Neutrophil (primary cell): ENCODE results near the gene TMEM181.

Source experiments
- H3K27ac ChIP-seq: fragments of 200-600 bp; sonication (generic); 2 replicates; pipeline ENCODE4 v1.5.1; 2016; ENCODE audit warnings: mild to moderate bottlenecking, moderate library complexity
- H3K27me3 ChIP-seq: fragments of 200-600 bp; sonication (generic); 2 replicates; pipeline ENCODE4 v1.6.0; 2016; ENCODE audit warnings: mild to moderate bottlenecking
- H3K36me3 ChIP-seq: fragments of 200-600 bp; sonication (generic); 2 replicates; pipeline ENCODE4 v1.5.1; 2017
- H3K4me1 ChIP-seq, 2 experiments: fragments of 200-600 bp in 1 of 2; sonication (generic) in 1 of 2; 1 replicate in 1 of 2; 2 replicates in 1 of 2; pipeline versions ENCODE4 v1.5.1 to v1.6.1; 2013 to 2016; ENCODE audit warnings: low read depth in 1 of 2, low read length in 1 of 2, mild to moderate bottlenecking in 1 of 2, moderate library complexity in 1 of 2; ENCODE audit not compliant: control insufficient read depth in 1 of 2, insufficient read depth in 1 of 2
- H3K4me3 ChIP-seq, 2 experiments: fragments of 200-600 bp in 1 of 2; sonication (generic) in 1 of 2; 1 replicate in 1 of 2; 2 replicates in 1 of 2; pipeline ENCODE4 v1.5.1; 2013 to 2016; ENCODE audit warnings: low read depth in 1 of 2, low read length in 1 of 2, mild to moderate bottlenecking in 1 of 2, moderate library complexity in 1 of 2
- H3K9me3 ChIP-seq: fragments of 200-600 bp; sonication (generic); 2 replicates; pipeline ENCODE4 v1.5.1; 2016
- CTCF ChIP-seq: fragments of 200-600 bp; sonication (generic); IDR thresholded peaks from 2 replicates; pipeline ENCODE4 v1.5.1; 2016; ENCODE audit warnings: antibody characterized with exemption

Gene TMEM181

GRCh38 chr6:158662954-158663624 is 103.2 kb downstream of the TMEM181 start:
- peak overlapping the region; percentile 73 for H3K27ac ChIP-seq
- no peaks in the 10 kb centered on the region for H3K27me3 ChIP-seq
- peak overlapping the region; percentile 28 to 43 for H3K4me3 ChIP-seq
- no peak for TF ChIP-seq CTCF
- H3K36me3 ChIP-seq, result peaks cover 33% of the 10 kb centered on the region
- H3K9me3 ChIP-seq, result no peaks in the 10 kb centered on the region
- peaks cover 86 to 88% of the 10 kb centered on the region in 2 experiments for H3K4me1 ChIP-seq

- H3K4me3 ChIP-seq, result peak overlapping the region; percentile 28 to 43
- H3K36me3 ChIP-seq, result peaks cover 33% of the 10 kb centered on the region
- no peaks in the 10 kb centered on the region for H3K9me3 ChIP-seq
- peaks cover 89 to 94% of the 10 kb centered on the region in 2 experiments for H3K4me1 ChIP-seq
- peak overlapping the region; percentile 73 for H3K27ac ChIP-seq
- no peaks in the 10 kb centered on the region for H3K27me3 ChIP-seq
- TF ChIP-seq CTCF, result no peak
Measured at GRCh38 chr6:158663625-158664165, 103.8 kb downstream of the TMEM181 start.

GRCh38 chr6:158665332-158665731 is 105.4 kb downstream of the TMEM181 start:
- peaks cover 92 to 100% of the 10 kb centered on the region in 2 experiments for H3K4me1 ChIP-seq

GRCh38 chr6:158666628-158667359 is 106.9 kb downstream of the TMEM181 start:
- peak; percentile 44 for TF ChIP-seq CTCF
- peaks cover 34% of the 10 kb centered on the region for H3K36me3 ChIP-seq
- no peaks in the 10 kb centered on the region for H3K9me3 ChIP-seq
- peaks cover 77 to 87% of the 10 kb centered on the region in 2 experiments for H3K4me1 ChIP-seq
- H3K4me3 ChIP-seq, result peak overlapping the region; percentile 22 to 35
- peak overlapping the region; percentile 97 for H3K27ac ChIP-seq
- H3K27me3 ChIP-seq, result no peaks in the 10 kb centered on the region

More at GRCh38 chr6:158665332-158665731, 105.4 kb downstream of the TMEM181 start:
- no peak for TF ChIP-seq CTCF
- Histone ChIP-seq H3K4me3 (no peak overlapping the region), H3K9me3 (no peaks in the 10 kb centered on the region), H3K36me3 (peaks cover 38% of the 10 kb centered on the region), H3K27ac (peak overlapping the region; percentile 97), H3K27me3 (no peaks in the 10 kb centered on the region)

- H3K4me1 ChIP-seq, result peaks cover 71 to 80% of the 10 kb centered on the region in 2 experiments
- peak overlapping the region; percentile 35 to 48 for H3K4me3 ChIP-seq
- H3K9me3 ChIP-seq, result no peaks in the 10 kb centered on the region
- H3K27me3 ChIP-seq, result no peaks in the 10 kb centered on the region
- peak overlapping the region; percentile 97 for H3K27ac ChIP-seq
- no peak for TF ChIP-seq CTCF
- peaks cover 33% of the 10 kb centered on the region for H3K36me3 ChIP-seq
Measured at GRCh38 chr6:158667360-158667981, 107.6 kb downstream of the TMEM181 start.
